CD4-positive, alpha-beta T cell (primary cell): ENCODE measurements around the gene MEFV. TPM values are rescaled to one million over a fixed set of nuclear protein-coding genes. Genes with fewer than 3 reads are reported as not detected.

Experiments
- ATAC-seq: fragments of 200-7000 bp; cut with Tn5 transposase; one replicate; pipeline ENCODE4 v1.10.0; 2022; ENCODE audit warnings: mild to moderate bottlenecking; ENCODE audit not compliant: poor library complexity
- CTCF ChIA-PET: fragments of 350-600 bp; sonication (Branson Sonifier 250); formaldehyde crosslinking; loops from one replicate; lab custom pipeline; 2021; ENCODE audit warnings: antibody characterized with exemption, inconsistent platforms; lab: Charles Lee
- POLR2A ChIA-PET: fragments of 350-600 bp; sonication (Branson Sonifier 250); formaldehyde crosslinking; loops from one replicate; lab custom pipeline; 2021; ENCODE audit warnings: antibody characterized with exemption, inconsistent platforms; lab: Charles Lee
- DNase-seq, 14 experiments: peaks; one replicate each; pipeline ENCODE4 v3.0.0-alpha.2; 2013 to 2020; ENCODE audit warnings: mixed read lengths in 2 of 14
- H3K27ac ChIP-seq, 2 donors: one replicate each; pipeline versions ENCODE4 v1.5.1 to v1.7.0; 2013; ENCODE audit warnings: low read length in 2 of 2, low read depth in 1 of 2, mild to moderate bottlenecking in 1 of 2
- H3K27me3 ChIP-seq, 2 experiments: 1 replicate in 1 of 2; 2 replicates in 1 of 2; pipeline versions ENCODE4 v1.6.1 to v1.7.0; 2013; ENCODE audit warnings: low read length in 2 of 2, control low read depth in 1 of 2, mild to moderate bottlenecking in 1 of 2, moderate library complexity in 1 of 2; ENCODE audit not compliant: insufficient read depth in 2 of 2, control insufficient read depth in 1 of 2
- H3K36me3 ChIP-seq: one replicate; pipeline ENCODE4 v1.6.1; 2013; ENCODE audit warnings: low read length, control low read depth; ENCODE audit not compliant: insufficient read depth
- H3K4me1 ChIP-seq: one replicate; pipeline ENCODE4 v1.6.1; 2013; ENCODE audit warnings: low read length, control low read depth; ENCODE audit not compliant: insufficient read depth
- H3K4me3 ChIP-seq: one replicate; pipeline ENCODE4 v1.5.1; 2013; ENCODE audit warnings: mild to moderate bottlenecking, low read length, moderate library complexity
- H3K9me3 ChIP-seq, 2 experiments: 1 replicate in 1 of 2; 2 replicates in 1 of 2; pipeline versions ENCODE4 v1.6.1 to v1.7.0; 2013; ENCODE audit warnings: low read length in 2 of 2, mild to moderate bottlenecking in 2 of 2, control low read depth in 1 of 2, moderate library complexity in 1 of 2; ENCODE audit not compliant: control insufficient read depth in 1 of 2, insufficient read depth in 1 of 2
- H3K27ac Mint-ChIP-seq: one replicate; pipeline ENCODE4 v1.8.0; 2020; ENCODE audit warnings: mixed read lengths
- H3K27me3 Mint-ChIP-seq: one replicate; pipeline ENCODE4 v1.8.0; 2021; ENCODE audit warnings: mixed read lengths
- H3K36me3 Mint-ChIP-seq: one replicate; pipeline ENCODE4 v1.8.0; 2021; ENCODE audit warnings: low read depth, mixed read lengths
- H3K4me1 Mint-ChIP-seq: one replicate; pipeline ENCODE4 v1.8.0; 2021; ENCODE audit warnings: low read depth, mixed read lengths
- H3K4me3 Mint-ChIP-seq: one replicate; pipeline ENCODE4 v1.8.0; 2020; ENCODE audit warnings: mild to moderate bottlenecking, mixed read lengths
- H3K9me3 Mint-ChIP-seq: one replicate; pipeline ENCODE4 v1.8.0; 2020; ENCODE audit warnings: mixed read lengths
- CTCF ChIP-seq: fragments of 200-600 bp; IDR thresholded peaks from one replicate; pipeline ENCODE4 v1.8.0; 2022; ENCODE audit warnings: antibody characterized with exemption, mild to moderate bottlenecking
- intact Hi-C, 2 experiments: fragments of 100-400 bp; cut with DNase I in 1 of 2; cut with micrococcal nuclease in 1 of 2; formaldehyde crosslinking; loops; one replicate each; pipeline versions ENCODE4 v1.15.1 to v1.9.0; 2023 to 2025; cut with DNase I, micrococcal nuclease
- total RNA-seq, 174 experiments: library from RNA in 2 of 174; stranded (reverse) in 2 of 174; gene quantifications; one replicate each; pipeline ENCODE4 v1.2.3 and lab custom pipeline; 2021 to 2026

The MEFV gene
- total RNA-seq, 2 experiments from 2014 or later = 0.60 to 0.73 TPM

DNA sequence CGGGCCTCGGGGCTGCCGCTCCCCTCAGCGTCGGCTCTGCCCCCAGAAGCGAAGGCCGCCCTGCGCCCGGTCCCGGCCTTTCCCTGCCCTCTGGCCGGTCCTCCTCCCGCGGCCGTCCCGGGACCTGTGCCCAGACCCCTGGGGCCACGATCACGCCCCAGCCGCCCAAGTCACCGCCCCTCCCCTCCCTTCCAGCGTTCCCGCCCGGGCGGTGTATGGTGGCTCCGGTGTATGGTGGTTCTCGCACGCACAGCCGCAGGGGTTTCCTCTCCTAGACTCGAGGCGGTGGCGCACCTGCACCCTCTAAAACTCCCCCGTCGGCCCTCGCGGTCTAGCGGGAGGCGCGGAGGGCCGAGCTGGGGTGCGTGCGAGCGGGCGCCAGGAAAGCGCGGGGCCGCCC is 38.8 kb upstream of the MEFV start:
- peaks cover 24% of the 10 kb centered on the region for H3K9me3 Mint-ChIP-seq
- H3K4me1 ChIP-seq = no peaks in the 10 kb centered on the region
- H3K36me3 Mint-ChIP-seq = peaks cover 80% of the 10 kb centered on the region
- no peaks in the 10 kb centered on the region for H3K27me3 ChIP-seq
- H3K27ac Mint-ChIP-seq = no peak overlapping the region
- H3K4me3 ChIP-seq = no peak overlapping the region
- H3K4me3 Mint-ChIP-seq = no peak overlapping the region
- peaks cover 31% of the 10 kb centered on the region for H3K36me3 ChIP-seq
- intact Hi-C loops = no loop called here
- no peak for ATAC-seq
- peaks cover 59 to 80% of the 10 kb centered on the region in 2 experiments for H3K9me3 ChIP-seq
- DNase-seq = no peak
- TF ChIP-seq CTCF = no peak
- no peaks in the 10 kb centered on the region for H3K4me1 Mint-ChIP-seq
- ChIA-PET CTCF (no interaction called here), POLR2A (interaction anchor here (0.7 kb wide), 1 partner anchor 11 kb away, joined by 3 read pairs; no protein-coding TSS in a partner anchor)
- no peak overlapping the region for H3K27ac ChIP-seq
- no peaks in the 10 kb centered on the region for H3K27me3 Mint-ChIP-seq

DNA sequence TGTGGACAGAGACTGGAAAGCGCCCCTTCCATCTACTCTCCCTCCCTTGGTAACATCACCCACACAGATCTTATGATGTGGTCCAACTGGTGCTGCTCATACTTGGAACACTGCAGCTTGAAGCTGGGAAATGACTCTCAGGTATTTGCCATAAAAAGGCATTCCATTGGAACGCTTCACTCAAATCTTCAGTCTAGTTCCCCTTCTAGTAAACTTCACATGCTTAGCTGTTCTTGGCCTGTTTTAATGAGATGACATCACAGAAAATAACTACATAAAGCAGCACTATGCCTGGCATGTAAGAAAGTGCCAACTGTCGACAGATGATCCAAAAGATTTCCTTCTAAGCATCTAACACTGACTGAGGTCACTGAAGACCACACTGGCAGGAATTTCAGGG is 36.2 kb upstream of the MEFV start:
- H3K27ac Mint-ChIP-seq = no peak overlapping the region
- H3K9me3 Mint-ChIP-seq = peaks cover 16% of the 10 kb centered on the region
- Histone ChIP-seq H3K4me1 (no peaks in the 10 kb centered on the region), H3K27me3 (no peaks in the 10 kb centered on the region), H3K9me3 (peaks cover 79 to 83% of the 10 kb centered on the region in 2 experiments), H3K36me3 (peaks cover 46% of the 10 kb centered on the region), H3K27ac (no peak overlapping the region), H3K4me3 (no peak overlapping the region)
- H3K4me1 Mint-ChIP-seq = no peaks in the 10 kb centered on the region
- POLR2A ChIA-PET = no interaction called here
- CTCF ChIA-PET = no interaction called here
- no peak overlapping the region for H3K4me3 Mint-ChIP-seq
- no peaks in the 10 kb centered on the region for H3K27me3 Mint-ChIP-seq
- intact Hi-C loops = loop anchor here in 1 of 2 experiments (5.0 kb wide), 1 partner anchor 90 kb away; no protein-coding TSS in a partner anchor
- ATAC-seq = no peak
- TF ChIP-seq CTCF = no peak
- H3K36me3 Mint-ChIP-seq = peaks cover 85% of the 10 kb centered on the region
- DNase-seq = no peak

- peaks cover 16% of the 10 kb centered on the region for H3K4me1 Mint-ChIP-seq
- intact Hi-C loops = loop anchor here in 1 of 2 experiments (5.0 kb wide), 1 partner anchor 92 kb away; no protein-coding TSS in a partner anchor
- H3K9me3 ChIP-seq = peaks cover 62 to 80% of the 10 kb centered on the region in 2 experiments
- H3K27me3 Mint-ChIP-seq = no peaks in the 10 kb centered on the region
- H3K27ac Mint-ChIP-seq = no peak overlapping the region
- peaks cover 19% of the 10 kb centered on the region for H3K9me3 Mint-ChIP-seq
- peaks cover 94% of the 10 kb centered on the region for H3K36me3 Mint-ChIP-seq
- DNase-seq (no peak), ATAC-seq (no peak)
- H3K36me3 ChIP-seq = peaks cover 65% of the 10 kb centered on the region
- TF ChIP-seq CTCF = no peak
- POLR2A ChIA-PET = interaction anchor here (0.6 kb wide), 1 partner anchor 129 kb away, joined by 3 read pairs; no protein-coding TSS in a partner anchor
- no peak overlapping the region for H3K27ac ChIP-seq
- no peak overlapping the region for H3K4me3 ChIP-seq
- CTCF ChIA-PET = interaction anchor here (1.3 kb wide), 1 partner anchor 208 kb away, joined by 4 read pairs; no protein-coding TSS in a partner anchor
- no peak overlapping the region for H3K4me3 Mint-ChIP-seq
- H3K4me1 ChIP-seq = peaks cover 8% of the 10 kb centered on the region
- H3K27me3 ChIP-seq = no peaks in the 10 kb centered on the region
These were observed 33.7 kb upstream of the MEFV start for GRCh38 chr16:3289998-3290673.
